Measurements from ENCODE around the gene CDC73. TPM values are rescaled to one million over a fixed set of nuclear protein-coding genes. Genes with fewer than 3 reads are reported as not detected.
"Not testable (repeated sequence)": the region's sequence is repeated elsewhere in the genome, so short reads cannot be mapped to it uniquely, and the experiment has no call there.

The CDC73 gene
- total and polyA plus RNA-seq, 9 donors, result 11.9 to 59.2 (median 52.0) TPM

- 84 to 90% (median 87%) methylated on average over 8 of the region's 8 CpGs for WGBS, 3 donors
- DNase-seq, result no peak
- no peak overlapping the region for H3K27ac ChIP-seq
- H3K4me3 ChIP-seq, result no peak overlapping the region
- H3K27me3 ChIP-seq, result no peaks in the 10 kb centered on the region
- H3K36me3 ChIP-seq, result no peaks in the 10 kb centered on the region
- no peaks in the 10 kb centered on the region for H3K9me3 ChIP-seq
- H3K4me1 ChIP-seq (ENCODE audit: insufficient read depth), result no peaks in the 10 kb centered on the region
- intact Hi-C loops (cut with DNase I), result no loop called here
- no peak for TF ChIP-seq CTCF (IDR thresholded peaks at IDR 0.05)
- no peak for TF ChIP-seq EP300 (IDR thresholded peaks at IDR 0.05)
- TF ChIP-seq POLR2A (IDR thresholded peaks at IDR 0.05), result no peak
Measured at GRCh38 chr1:193222056-193222615, 100.3 kb downstream of the CDC73 start.

- intact Hi-C loops (cut with DNase I), result no loop called here
- TF ChIP-seq CTCF (IDR thresholded peaks at IDR 0.05) (no peak), EP300 (IDR thresholded peaks at IDR 0.05) (no peak), POLR2A (IDR thresholded peaks at IDR 0.05) (no peak)
- no peaks in the 10 kb centered on the region for H3K4me1 ChIP-seq (ENCODE audit: insufficient read depth)
- no peaks in the 10 kb centered on the region for H3K27me3 ChIP-seq
- no peaks in the 10 kb centered on the region for H3K36me3 ChIP-seq
- H3K27ac ChIP-seq, result no peak overlapping the region
- no peaks in the 10 kb centered on the region for H3K9me3 ChIP-seq
- WGBS, 3 donors, result 90 to 94% (median 92%) methylated on average over 3 of the region's 3 CpGs
- H3K4me3 ChIP-seq, result no peak overlapping the region
- no peak for DNase-seq
Measured at GRCh38 chr1:193229136-193229535, 107.3 kb downstream of the CDC73 start.

- intact Hi-C loops (cut with DNase I); DNase-seq; H3K9me3 ChIP-seq; H3K36me3 ChIP-seq; H3K27ac ChIP-seq; H3K27me3 ChIP-seq; H3K4me3 ChIP-seq; H3K4me1 ChIP-seq (ENCODE audit: insufficient read depth): not testable (repeated sequence)
Measured at GRCh38 chr1:193231146-193231545, 109.3 kb downstream of the CDC73 start.

- no peaks in the 10 kb centered on the region for H3K36me3 ChIP-seq
- no peak overlapping the region for H3K27ac ChIP-seq
- WGBS, 3 donors, result 42 to 62% (median 57%) methylated on average over 1 of the region's 1 CpG
- no peak for DNase-seq
- H3K4me1 ChIP-seq (ENCODE audit: insufficient read depth), result no peaks in the 10 kb centered on the region
- H3K9me3 ChIP-seq, result no peaks in the 10 kb centered on the region
- H3K27me3 ChIP-seq, result no peaks in the 10 kb centered on the region
- intact Hi-C loops (cut with DNase I), result no loop called here
- H3K4me3 ChIP-seq, result no peak overlapping the region
- no peak for TF ChIP-seq CTCF (IDR thresholded peaks at IDR 0.05)
- no peak for TF ChIP-seq POLR2A (IDR thresholded peaks at IDR 0.05)
- TF ChIP-seq EP300 (IDR thresholded peaks at IDR 0.05), result no peak
Measured at GRCh38 chr1:193234530-193234929, 112.7 kb downstream of the CDC73 start.

GRCh38 chr1:193237381-193237978 lies 115.6 kb downstream of the CDC73 start:
- no peaks in the 10 kb centered on the region for H3K27me3 ChIP-seq
- no peaks in the 10 kb centered on the region for H3K36me3 ChIP-seq
- H3K9me3 ChIP-seq, result no peaks in the 10 kb centered on the region
- WGBS, 3 donors, result 91 to 93% (median 92%) methylated on average over 15 of the region's 15 CpGs
- H3K4me1 ChIP-seq (ENCODE audit: insufficient read depth), result no peaks in the 10 kb centered on the region
- H3K4me3 ChIP-seq, result no peak overlapping the region
- TF ChIP-seq POLR2A (IDR thresholded peaks at IDR 0.05), result no peak
- no peak for TF ChIP-seq EP300 (IDR thresholded peaks at IDR 0.05)
- TF ChIP-seq CTCF (IDR thresholded peaks at IDR 0.05), result no peak
- intact Hi-C loops (cut with DNase I), result no loop called here
- no peak for DNase-seq
- H3K27ac ChIP-seq, result no peak overlapping the region

All from ovary (tissue), 9 donors.